ENCODE measurements around the gene NXPE4. TPM values are rescaled to one million over a fixed set of nuclear protein-coding genes. Genes with fewer than 3 reads are reported as not detected.

The NXPE4 gene
- total and polyA plus RNA-seq, 4 experiments from 2014 or later = not detected

DNA sequence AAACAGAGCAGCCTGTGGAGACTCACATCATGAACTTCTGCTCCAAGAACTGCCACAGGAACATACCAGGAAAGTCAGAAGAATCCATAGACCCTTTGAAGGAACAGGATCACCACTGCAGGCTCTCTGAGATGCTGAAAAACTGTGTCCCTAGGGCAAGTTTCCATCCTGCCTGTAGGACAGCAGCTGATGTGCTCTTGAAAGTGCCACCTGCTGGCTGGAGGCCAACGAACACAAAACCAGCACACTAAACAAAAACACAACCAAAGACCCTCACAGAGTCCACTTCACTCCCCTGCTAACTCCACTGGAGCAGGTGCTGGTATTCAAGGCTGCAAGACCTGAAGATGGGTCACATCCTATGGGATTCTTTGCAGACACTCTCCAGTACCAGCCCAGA lies 23.9 kb downstream of the NXPE4 start:
- Mint-ChIP-seq H3K36me3 (no peaks in the 10 kb centered on the region), H3K9me3 (peaks cover 4 to 24% (median 11%) of the 10 kb centered on the region in 8 donors), H3K4me1 (no peaks in the 10 kb centered on the region), H3K27ac (no peak overlapping the region), H3K4me3 (no peak overlapping the region), H3K27me3 (peaks cover 0 to 1% of the 10 kb centered on the region in 2 donors)
- Histone ChIP-seq H3K9me3 (ENCODE audit: control insufficient read depth in 1 of 2, low read length in 2 of 2) (no peaks in the 10 kb centered on the region), H3K36me3 (ENCODE audit: insufficient read depth, low read length) (no peaks in the 10 kb centered on the region), H3K4me3 (ENCODE audit: low read length in 2 of 2) (no peak overlapping the region), H3K27ac (ENCODE audit: low read depth, low read length) (no peak overlapping the region), H3K27me3 (ENCODE audit: insufficient read depth, low read length) (no peaks in the 10 kb centered on the region), H3K4me1 (ENCODE audit: insufficient read depth, low read length) (no peaks in the 10 kb centered on the region)
- peak in 1 of 5 donors; percentile 0 for DNase-seq
- ChIA-PET CTCF (ENCODE audit: partially characterized antibody) (no interaction called here), POLR2A (ENCODE audit: partially characterized antibody) (no interaction called here)
- intact Hi-C loops (cut with micrococcal nuclease) = no loop called here

DNA sequence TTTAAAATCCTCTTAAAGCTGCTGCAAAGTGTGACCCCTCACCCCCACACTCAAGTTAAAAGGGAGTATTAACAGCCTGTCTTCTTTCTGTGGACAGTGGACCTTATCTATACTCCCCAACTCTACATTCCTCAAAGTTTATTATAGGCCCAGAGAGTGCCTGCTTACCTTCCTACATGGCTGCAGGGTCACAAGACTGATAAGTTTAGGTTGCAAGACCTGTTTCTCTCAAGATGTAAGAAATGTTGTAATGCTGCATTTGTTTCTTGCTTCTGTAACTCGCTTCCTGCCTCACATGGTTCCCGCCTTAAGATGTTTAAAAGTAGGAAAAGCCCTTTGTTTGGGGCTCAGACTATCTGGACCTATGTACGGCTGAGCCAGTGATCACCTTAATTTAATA lies 25.8 kb downstream of the NXPE4 start:
- no peaks in the 10 kb centered on the region for H3K27me3 ChIP-seq (ENCODE audit: insufficient read depth, low read length)
- DNase-seq = no peak
- H3K9me3 ChIP-seq (ENCODE audit: control insufficient read depth in 1 of 2, low read length in 2 of 2) = no peaks in the 10 kb centered on the region
- Mint-ChIP-seq H3K36me3 (no peaks in the 10 kb centered on the region), H3K27me3 (peaks cover 0 to 1% of the 10 kb centered on the region in 2 donors), H3K4me3 (no peak overlapping the region), H3K9me3 (peaks cover 2 to 18% (median 8%) of the 10 kb centered on the region in 8 donors), H3K4me1 (no peaks in the 10 kb centered on the region), H3K27ac (no peak overlapping the region)
- intact Hi-C loops (cut with micrococcal nuclease) = no loop called here
- CTCF ChIA-PET (ENCODE audit: partially characterized antibody) = no interaction called here
- no peaks in the 10 kb centered on the region for H3K36me3 ChIP-seq (ENCODE audit: insufficient read depth, low read length)
- no peak overlapping the region for H3K4me3 ChIP-seq (ENCODE audit: low read length in 2 of 2)
- no peaks in the 10 kb centered on the region for H3K4me1 ChIP-seq (ENCODE audit: insufficient read depth, low read length)
- POLR2A ChIA-PET (ENCODE audit: partially characterized antibody) = no interaction called here
- H3K27ac ChIP-seq (ENCODE audit: low read depth, low read length) = no peak overlapping the region

DNA sequence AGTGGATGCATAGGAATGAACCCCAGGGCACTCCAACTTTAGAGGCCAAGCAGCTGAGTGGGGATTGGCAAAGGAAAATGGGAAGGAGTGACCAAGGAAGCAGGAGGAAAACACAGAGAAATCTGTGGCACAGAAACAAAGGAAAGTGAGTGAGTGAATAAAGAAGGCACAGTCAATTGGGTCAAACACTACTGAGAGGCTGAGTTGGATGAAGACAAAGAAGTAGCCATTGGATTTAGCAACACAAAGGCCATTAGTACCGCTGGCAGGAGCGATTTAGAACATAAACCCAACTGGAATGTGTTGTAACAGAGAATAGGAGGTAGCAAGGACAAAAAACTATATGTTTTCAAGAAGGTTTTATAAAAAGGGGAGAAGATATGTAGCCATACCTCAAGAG lies 29.3 kb downstream of the NXPE4 start:
- ChIA-PET CTCF (ENCODE audit: partially characterized antibody) (no interaction called here), POLR2A (ENCODE audit: partially characterized antibody) (no interaction called here)
- no peak for DNase-seq
- Mint-ChIP-seq H3K9me3 (peaks cover 0 to 6% (median 0%) of the 10 kb centered on the region in 8 donors), H3K4me1 (no peaks in the 10 kb centered on the region), H3K27ac (no peak overlapping the region), H3K4me3 (no peak overlapping the region), H3K36me3 (no peaks in the 10 kb centered on the region), H3K27me3 (peaks cover 0 to 1% of the 10 kb centered on the region in 2 donors)
- no peaks in the 10 kb centered on the region for H3K27me3 ChIP-seq (ENCODE audit: insufficient read depth, low read length)
- no peaks in the 10 kb centered on the region for H3K36me3 ChIP-seq (ENCODE audit: insufficient read depth, low read length)
- H3K4me3 ChIP-seq (ENCODE audit: low read length in 2 of 2) = no peak overlapping the region
- intact Hi-C loops (cut with micrococcal nuclease) = no loop called here
- H3K4me1 ChIP-seq (ENCODE audit: insufficient read depth, low read length) = no peaks in the 10 kb centered on the region
- no peak overlapping the region for H3K27ac ChIP-seq (ENCODE audit: low read depth, low read length)
- H3K9me3 ChIP-seq (ENCODE audit: control insufficient read depth in 1 of 2, low read length in 2 of 2) = no peaks in the 10 kb centered on the region

DNA sequence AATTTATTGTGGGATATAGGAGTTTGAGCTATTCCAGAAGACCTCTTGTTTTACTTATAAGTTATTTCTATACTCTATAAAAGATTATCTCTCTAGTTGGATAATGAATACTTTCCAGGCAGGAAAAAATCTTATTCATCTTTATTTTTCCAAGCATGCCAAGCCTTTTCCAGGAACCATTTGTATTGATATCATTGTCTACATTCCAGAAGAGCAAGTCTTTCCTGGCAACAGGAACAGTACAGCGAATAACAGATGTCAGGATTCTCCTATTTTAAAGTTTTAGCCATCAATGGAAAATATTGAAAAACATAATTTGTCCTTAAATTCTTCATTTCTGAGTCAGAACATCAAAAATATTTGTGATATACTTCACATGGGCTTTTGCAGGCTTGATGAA lies 30.8 kb downstream of the NXPE4 start:
- intact Hi-C loops (cut with micrococcal nuclease) = no loop called here
- peaks cover 0 to 6% (median 0%) of the 10 kb centered on the region in 8 donors for H3K9me3 Mint-ChIP-seq

DNA sequence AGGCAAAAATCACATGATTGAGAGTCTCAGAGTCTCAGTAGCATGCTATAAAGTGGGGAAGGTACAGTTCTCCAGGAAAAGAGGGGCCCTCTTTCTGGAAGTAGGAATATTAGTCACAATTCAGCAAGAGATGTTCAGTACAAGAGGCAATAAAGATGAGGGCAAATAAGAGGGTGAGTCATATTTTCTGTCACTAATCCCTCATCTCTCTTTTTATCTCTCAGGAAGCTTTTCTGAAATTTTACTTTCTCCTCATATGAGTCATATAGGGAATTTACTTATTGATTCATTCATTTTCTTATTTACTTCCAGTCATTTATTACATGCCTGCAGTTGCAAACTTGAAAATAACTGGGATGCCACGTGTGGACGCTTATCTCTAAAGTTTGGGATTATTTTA lies 32.5 kb downstream of the NXPE4 start:
- POLR2A ChIA-PET (ENCODE audit: partially characterized antibody) = no interaction called here
- Histone ChIP-seq H3K9me3 (ENCODE audit: control insufficient read depth in 1 of 2, low read length in 2 of 2) (no peaks in the 10 kb centered on the region), H3K36me3 (ENCODE audit: insufficient read depth, low read length) (no peaks in the 10 kb centered on the region), H3K27ac (ENCODE audit: low read depth, low read length) (no peak overlapping the region), H3K27me3 (ENCODE audit: insufficient read depth, low read length) (no peaks in the 10 kb centered on the region), H3K4me1 (ENCODE audit: insufficient read depth, low read length) (no peaks in the 10 kb centered on the region), H3K4me3 (ENCODE audit: low read length in 2 of 2) (no peak overlapping the region)
- intact Hi-C loops (cut with micrococcal nuclease) = no loop called here
- Mint-ChIP-seq H3K9me3 (peaks cover 0 to 6% (median 0%) of the 10 kb centered on the region in 8 donors), H3K27ac (no peak overlapping the region), H3K27me3 (peaks cover 0 to 3% of the 10 kb centered on the region in 2 donors), H3K4me1 (no peaks in the 10 kb centered on the region), H3K4me3 (no peak overlapping the region), H3K36me3 (no peaks in the 10 kb centered on the region)
- no peak for DNase-seq
- CTCF ChIA-PET (ENCODE audit: partially characterized antibody) = no interaction called here

More for the DNA sequence above, 30.8 kb downstream of the NXPE4 start:
- H3K4me1 Mint-ChIP-seq = no peaks in the 10 kb centered on the region
- no peak overlapping the region for H3K4me3 Mint-ChIP-seq
- H3K27me3 Mint-ChIP-seq = peaks cover 0 to 1% of the 10 kb centered on the region in 2 donors
- DNase-seq = no peak
- Histone ChIP-seq H3K4me1 (ENCODE audit: insufficient read depth, low read length) (no peaks in the 10 kb centered on the region), H3K4me3 (ENCODE audit: low read length in 2 of 2) (no peak overlapping the region), H3K27me3 (ENCODE audit: insufficient read depth, low read length) (no peaks in the 10 kb centered on the region), H3K27ac (ENCODE audit: low read depth, low read length) (no peak overlapping the region), H3K9me3 (ENCODE audit: control insufficient read depth in 1 of 2, low read length in 2 of 2) (no peaks in the 10 kb centered on the region), H3K36me3 (ENCODE audit: insufficient read depth, low read length) (no peaks in the 10 kb centered on the region)
- ChIA-PET POLR2A (ENCODE audit: partially characterized antibody) (no interaction called here), CTCF (ENCODE audit: partially characterized antibody) (no interaction called here)
- no peaks in the 10 kb centered on the region for H3K36me3 Mint-ChIP-seq
- no peak overlapping the region for H3K27ac Mint-ChIP-seq

DNA sequence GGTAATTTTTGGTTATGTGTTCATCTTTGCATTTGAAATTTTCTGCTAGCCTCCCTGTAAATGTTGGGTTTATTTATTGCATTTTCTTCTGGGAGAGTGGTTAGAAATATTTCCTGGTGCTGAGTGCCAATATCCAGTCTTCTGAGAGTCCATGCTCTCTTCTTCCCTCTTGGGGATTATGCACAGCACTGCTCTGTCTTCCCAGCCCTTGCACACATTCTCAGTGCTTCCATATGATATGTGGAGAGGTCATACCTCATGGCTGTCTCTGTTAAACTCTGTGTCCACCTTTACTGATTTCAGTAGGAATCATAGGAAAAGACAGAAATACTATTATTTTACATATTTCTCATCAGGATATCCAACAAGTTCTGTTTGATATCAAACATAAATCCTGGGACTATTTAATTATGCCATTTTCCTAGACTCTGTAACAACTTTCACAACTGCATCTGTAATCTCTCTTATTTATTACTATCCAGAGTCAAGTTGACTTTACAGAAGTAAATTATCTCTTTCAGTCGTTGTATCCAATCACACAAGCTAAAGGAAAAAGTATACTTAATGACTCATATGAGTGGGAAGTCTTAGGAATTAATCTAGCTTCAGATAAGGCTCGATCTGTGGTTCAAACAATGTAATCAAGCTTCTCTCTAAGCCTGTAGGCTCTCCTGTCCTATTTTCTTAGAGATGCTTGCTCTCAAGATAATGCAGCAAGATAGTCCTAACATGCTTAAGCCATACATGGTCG lies 33.2 kb downstream of the NXPE4 start:
- H3K27ac Mint-ChIP-seq = no peak overlapping the region
- Histone ChIP-seq H3K9me3 (ENCODE audit: control insufficient read depth in 1 of 2, low read length in 2 of 2) (no peaks in the 10 kb centered on the region), H3K27me3 (ENCODE audit: insufficient read depth, low read length) (no peaks in the 10 kb centered on the region), H3K4me3 (ENCODE audit: low read length in 2 of 2) (no peak overlapping the region), H3K27ac (ENCODE audit: low read depth, low read length) (no peak overlapping the region), H3K4me1 (ENCODE audit: insufficient read depth, low read length) (no peaks in the 10 kb centered on the region), H3K36me3 (ENCODE audit: insufficient read depth, low read length) (no peaks in the 10 kb centered on the region)
- ChIA-PET CTCF (ENCODE audit: partially characterized antibody) (no interaction called here), POLR2A (ENCODE audit: partially characterized antibody) (no interaction called here)
- H3K27me3 Mint-ChIP-seq = peaks cover 1 to 3% of the 10 kb centered on the region in 2 donors
- no peak for DNase-seq
- intact Hi-C loops (cut with micrococcal nuclease) = no loop called here
- H3K4me3 Mint-ChIP-seq = no peak overlapping the region
- H3K4me1 Mint-ChIP-seq = no peaks in the 10 kb centered on the region
- H3K36me3 Mint-ChIP-seq = no peaks in the 10 kb centered on the region
- H3K9me3 Mint-ChIP-seq = peaks cover 0 to 6% (median 0%) of the 10 kb centered on the region in 8 donors

DNA sequence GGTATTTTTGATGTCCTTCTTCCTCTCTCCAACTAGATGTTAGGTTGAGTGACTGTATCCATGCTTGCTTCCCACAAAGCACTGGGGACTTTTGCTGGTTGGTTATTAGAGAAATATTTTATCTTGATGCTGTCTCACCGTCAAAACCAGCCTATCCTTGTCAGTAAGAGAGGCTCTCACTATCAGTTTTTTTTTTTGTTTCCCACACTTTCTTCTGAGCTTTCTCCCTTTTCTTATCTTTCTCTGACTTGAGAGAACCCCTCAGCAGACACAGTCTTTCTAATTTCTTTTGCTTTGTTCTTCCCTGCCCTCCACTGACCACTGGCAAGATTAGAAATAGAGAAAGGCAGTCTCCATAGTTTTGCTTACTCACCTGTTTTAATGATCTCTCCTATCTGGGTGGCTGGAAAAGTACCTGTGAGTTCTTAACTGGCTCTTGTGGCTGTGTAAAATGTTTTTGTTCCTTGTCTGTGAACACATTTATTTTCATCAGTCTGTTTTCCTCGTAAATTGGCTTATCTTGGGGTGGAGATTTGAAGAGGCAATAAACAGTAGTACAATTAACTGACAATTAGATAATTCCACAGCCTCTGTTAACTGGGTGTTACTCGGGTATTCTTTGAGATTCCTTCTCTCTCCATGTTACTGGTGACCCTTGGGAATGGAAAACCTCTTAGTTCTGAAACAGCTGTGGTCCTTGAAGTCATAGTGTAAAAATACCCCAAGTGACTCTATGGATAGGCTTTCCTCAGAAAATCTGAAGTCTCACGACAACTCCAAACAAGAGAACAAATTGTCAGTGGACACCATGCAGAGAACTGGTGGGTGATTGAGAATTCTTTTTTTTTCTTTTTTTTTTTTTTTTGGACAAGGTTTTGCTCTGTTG lies 35.9 kb downstream of the NXPE4 start, which contains the start of gene NXPE1:
NXPE1 (minus strand) TSS at position 457 of the 886 bp plus-strand sequence. CDS start 8,680 bp downstream, outside the sequence.
- Mint-ChIP-seq H3K27ac (no peak within 1 kb of the TSS), H3K4me3 (no peak within 1 kb of the TSS), H3K36me3 (no peaks in the 10 kb centered on the region), H3K27me3 (peaks cover 1 to 3% of the 10 kb centered on the region in 2 donors), H3K4me1 (no peaks in the 10 kb centered on the region), H3K9me3 (peaks cover 0 to 4% (median 0%) of the 10 kb centered on the region in 8 donors)
- H3K9me3 ChIP-seq (ENCODE audit: control insufficient read depth in 1 of 2, low read length in 2 of 2) = no peaks in the 10 kb centered on the region
- DNase-seq = no peak
- CTCF ChIA-PET (ENCODE audit: partially characterized antibody) = no interaction called here
- H3K27ac ChIP-seq (ENCODE audit: low read depth, low read length) = no peak within 1 kb of the TSS
- no peak within 1 kb of the TSS for H3K4me3 ChIP-seq (ENCODE audit: low read length in 2 of 2)
- H3K4me1 ChIP-seq (ENCODE audit: insufficient read depth, low read length) = no peaks in the 10 kb centered on the region
- intact Hi-C loops (cut with micrococcal nuclease) = no loop called here
- POLR2A ChIA-PET (ENCODE audit: partially characterized antibody) = no interaction called here
- H3K36me3 ChIP-seq (ENCODE audit: insufficient read depth, low read length) = no peaks in the 10 kb centered on the region
- H3K27me3 ChIP-seq (ENCODE audit: insufficient read depth, low read length) = no peaks in the 10 kb centered on the region

Measured in CD4-positive, alpha-beta memory T cell (primary cell).